Skeletal muscle tissue (tissue), 4 donors: ENCODE results near the gene SNX24. TPM values are rescaled to one million over a fixed set of nuclear protein-coding genes. Genes with fewer than 3 reads are reported as not detected.

Source experiments
- H3K27ac ChIP-seq: one replicate; pipeline ENCODE4 v1.7.0; 2013; ENCODE audit warnings: mild to moderate bottlenecking, low read depth, low read length, inconsistent platforms
- H3K27me3 ChIP-seq, 3 donors: one replicate each; pipeline ENCODE4 v1.7.0; 2013; ENCODE audit warnings: low read length in 3 of 3; ENCODE audit not compliant: control insufficient read depth in 3 of 3, insufficient read depth in 3 of 3
- H3K36me3 ChIP-seq, 3 donors: one replicate each; pipeline ENCODE4 v1.7.0; 2013; ENCODE audit warnings: low read length in 3 of 3; ENCODE audit not compliant: control insufficient read depth in 3 of 3, insufficient read depth in 3 of 3
- H3K4me1 ChIP-seq, 3 donors: one replicate each; pipeline ENCODE4 v1.7.0; 2013; ENCODE audit warnings: low read length in 3 of 3, mild to moderate bottlenecking in 3 of 3; ENCODE audit not compliant: control insufficient read depth in 3 of 3, insufficient read depth in 3 of 3
- H3K4me3 ChIP-seq, 3 donors: one replicate each; pipeline ENCODE4 v1.7.0; 2013; ENCODE audit warnings: low read length in 3 of 3
- H3K9ac ChIP-seq, 3 donors: one replicate each; pipeline ENCODE4 v1.7.0; 2013; ENCODE audit warnings: low read length in 3 of 3, mild to moderate bottlenecking in 3 of 3, moderate library complexity in 2 of 3, low read depth in 1 of 3
- H3K9me3 ChIP-seq, 3 donors: one replicate each; pipeline ENCODE4 v1.7.0; 2013; ENCODE audit warnings: low read length in 3 of 3; ENCODE audit not compliant: control insufficient read depth in 3 of 3
- total RNA-seq: library from RNA; depleted of rRNA; stranded (reverse); fragments of >200 nt; gene quantifications from one replicate; pipeline ENCODE4 v1.2.3, GENCODE V29; 2014
- donor health status: Osteomylitis.

The SNX24 gene
- 11.5 TPM for total RNA-seq

- H3K4me3 ChIP-seq, result peak within 1 kb of the TSS; percentile 79 to 84 (median 84)
- no peaks in the 10 kb centered on the region for H3K9me3 ChIP-seq
- H3K27ac ChIP-seq, result peak within 1 kb of the TSS; percentile 61
- H3K27me3 ChIP-seq, result no peaks in the 10 kb centered on the region
- peak within 1 kb of the TSS; percentile 79 to 83 (median 82) for H3K9ac ChIP-seq
- H3K4me1 ChIP-seq, result peaks cover 4 to 14% (median 7%) of the 10 kb centered on the region in 3 donors
- no peaks in the 10 kb centered on the region for H3K36me3 ChIP-seq
Measured at GRCh38 chr5:122845229-122846050, at the start of gene SNX24. TSS of gene SNX24 (plus strand) at chr5:122845613. CDS start at chr5:122845634, 21 bp downstream.

GRCh38 chr5:122805481-122805880 is 39.9 kb upstream of the SNX24 start:
- no peaks in the 10 kb centered on the region for H3K27me3 ChIP-seq
- no peak overlapping the region for H3K4me3 ChIP-seq
- H3K36me3 ChIP-seq, result peaks cover 5 to 33% (median 23%) of the 10 kb centered on the region in 3 donors
- H3K27ac ChIP-seq, result no peak overlapping the region
- no peak overlapping the region for H3K9ac ChIP-seq
- H3K4me1 ChIP-seq, result no peaks in the 10 kb centered on the region
- H3K9me3 ChIP-seq, result no peaks in the 10 kb centered on the region

- Histone ChIP-seq H3K9ac (no peak overlapping the region), H3K4me3 (no peak overlapping the region), H3K27ac (no peak overlapping the region), H3K36me3 (peaks cover 0 to 16% (median 6%) of the 10 kb centered on the region in 3 donors), H3K27me3 (no peaks in the 10 kb centered on the region), H3K9me3 (no peaks in the 10 kb centered on the region), H3K4me1 (no peaks in the 10 kb centered on the region)
Measured at GRCh38 chr5:122810405-122810804, 35.0 kb upstream of the SNX24 start.

- H3K4me1 ChIP-seq, result no peaks in the 10 kb centered on the region
- no peaks in the 10 kb centered on the region for H3K9me3 ChIP-seq
- H3K4me3 ChIP-seq, result no peak overlapping the region
- no peak overlapping the region for H3K9ac ChIP-seq
- no peak overlapping the region for H3K27ac ChIP-seq
- no peaks in the 10 kb centered on the region for H3K27me3 ChIP-seq
- H3K36me3 ChIP-seq, result peaks cover 0 to 14% (median 13%) of the 10 kb centered on the region in 3 donors
Measured at GRCh38 chr5:122815218-122815767, 30.1 kb upstream of the SNX24 start.

GRCh38 chr5:122816756-122817155 is 28.7 kb upstream of the SNX24 start:
- no peaks in the 10 kb centered on the region for H3K4me1 ChIP-seq
- H3K4me3 ChIP-seq, result no peak overlapping the region
- peaks cover 3 to 20% (median 16%) of the 10 kb centered on the region in 3 donors for H3K36me3 ChIP-seq
- H3K27me3 ChIP-seq, result no peaks in the 10 kb centered on the region
- no peak overlapping the region for H3K27ac ChIP-seq
- no peak overlapping the region for H3K9ac ChIP-seq
- H3K9me3 ChIP-seq, result no peaks in the 10 kb centered on the region

- H3K9ac ChIP-seq, result no peak overlapping the region
- H3K4me3 ChIP-seq, result no peak overlapping the region
- H3K27me3 ChIP-seq, result no peaks in the 10 kb centered on the region
- no peaks in the 10 kb centered on the region for H3K9me3 ChIP-seq
- H3K4me1 ChIP-seq, result no peaks in the 10 kb centered on the region
- H3K27ac ChIP-seq, result no peak overlapping the region
- H3K36me3 ChIP-seq, result peaks cover 2 to 14% (median 4%) of the 10 kb centered on the region in 3 donors
Measured at GRCh38 chr5:122831984-122832383, 13.4 kb upstream of the SNX24 start.

GRCh38 chr5:122835681-122836080 is 9.7 kb upstream of the SNX24 start:
- H3K4me1 ChIP-seq, result no peaks in the 10 kb centered on the region
- peaks cover 0 to 3% (median 0%) of the 10 kb centered on the region in 3 donors for H3K36me3 ChIP-seq
- no peaks in the 10 kb centered on the region for H3K27me3 ChIP-seq
- H3K9me3 ChIP-seq, result no peaks in the 10 kb centered on the region
- no peak overlapping the region for H3K9ac ChIP-seq
- H3K27ac ChIP-seq, result no peak overlapping the region
- H3K4me3 ChIP-seq, result no peak overlapping the region

- Histone ChIP-seq H3K9me3 (no peaks in the 10 kb centered on the region), H3K4me3 (no peak overlapping the region), H3K4me1 (no peaks in the 10 kb centered on the region), H3K9ac (no peak overlapping the region), H3K27ac (no peak overlapping the region), H3K27me3 (no peaks in the 10 kb centered on the region), H3K36me3 (no peaks in the 10 kb centered on the region)
Measured at GRCh38 chr5:122836947-122837346, 8.5 kb upstream of the SNX24 start.

GRCh38 chr5:122839731-122840130 is 5.7 kb upstream of the SNX24 start:
- H3K27ac ChIP-seq, result no peak overlapping the region
- H3K4me3 ChIP-seq, result no peak overlapping the region
- H3K4me1 ChIP-seq, result peaks cover 4 to 7% (median 7%) of the 10 kb centered on the region in 3 donors
- H3K36me3 ChIP-seq, result no peaks in the 10 kb centered on the region
- H3K27me3 ChIP-seq, result no peaks in the 10 kb centered on the region
- H3K9ac ChIP-seq, result no peak overlapping the region
- H3K9me3 ChIP-seq, result no peaks in the 10 kb centered on the region

GRCh38 chr5:122842016-122842580 is 3.3 kb upstream of the SNX24 start:
- H3K4me1 ChIP-seq, result peaks cover 4 to 14% (median 7%) of the 10 kb centered on the region in 3 donors
- no peaks in the 10 kb centered on the region for H3K9me3 ChIP-seq
- no peak overlapping the region for H3K27ac ChIP-seq
- H3K36me3 ChIP-seq, result no peaks in the 10 kb centered on the region
- H3K4me3 ChIP-seq, result no peak overlapping the region
- no peaks in the 10 kb centered on the region for H3K27me3 ChIP-seq
- H3K9ac ChIP-seq, result no peak overlapping the region
